GM19043 (cell line): ENCODE results near the gene ZNF628.

Experiments
- ATAC-seq: cut with Tn5 transposase; IDR thresholded peaks from one replicate; pipeline ENCODE4 v1.9.1; 2021; ENCODE audit warnings: low read depth; ENCODE audit not compliant: unreplicated experiment

The ZNF628 gene

GRCh38 chr19:55482967-55483705 is 6.7 kb downstream of the ZNF628 start:
- ATAC-seq: no peak

GRCh38 chr19:55483706-55484592 is 7.5 kb downstream of the ZNF628 start:
- no peak for ATAC-seq

GRCh38 chr19:55484593-55485438 is 8.4 kb downstream of the ZNF628 start, which contains the start of gene NAT14:
NAT14 (plus strand) TSS chr19:55485188; CDS start chr19:55485709, 521 bp downstream.
- no peak for ATAC-seq

GRCh38 chr19:55485439-55486011 is 9.1 kb downstream of the ZNF628 start:
- no peak for ATAC-seq

GRCh38 chr19:55486043-55486970 is 9.9 kb downstream of the ZNF628 start:
- no peak for ATAC-seq

GRCh38 chr19:55486971-55487923 is 10.8 kb downstream of the ZNF628 start:
- ATAC-seq: no peak

GRCh38 chr19:55487924-55488687 is 11.7 kb downstream of the ZNF628 start, which contains the start of gene SSC5D:
SSC5D (plus strand) TSS chr19:55488436; CDS start chr19:55488590, 154 bp downstream.
- ATAC-seq: no peak

GRCh38 chr19:55488986-55489710 is 12.7 kb downstream of the ZNF628 start:
- no peak for ATAC-seq

GRCh38 chr19:55489711-55490477 is 13.5 kb downstream of the ZNF628 start:
- no peak for ATAC-seq

- no peak for ATAC-seq
These were observed 14.3 kb downstream of the ZNF628 start for GRCh38 chr19:55490478-55491432.

GRCh38 chr19:55491546-55492360 is 15.3 kb downstream of the ZNF628 start:
- ATAC-seq: no peak

GRCh38 chr19:55492362-55492944 is 16.0 kb downstream of the ZNF628 start:
- ATAC-seq: no peak

- no peak for ATAC-seq
These were observed 16.7 kb downstream of the ZNF628 start for GRCh38 chr19:55493052-55493644.
